ENCODE measurements around the gene DCAF5. TPM values are rescaled to one million over a fixed set of nuclear protein-coding genes. Genes with fewer than 3 reads are reported as not detected.
"Not testable (repeated sequence)": the region's sequence is repeated elsewhere in the genome, so short reads cannot be mapped to it uniquely, and the experiment has no call there.

The DCAF5 gene
- total RNA-seq, 4 donors from 2014 or later, result 34.9 to 67.6 (median 48.1) TPM

- Histone ChIP-seq H3K27me3 (no peaks in the 10 kb centered on the region), H3K4me1 (no peaks in the 10 kb centered on the region), H3K36me3 (peaks cover 46% of the 10 kb centered on the region), H3K9me3 (no peaks in the 10 kb centered on the region), H3K4me3 (no peak overlapping the region), H3K27ac (no peak overlapping the region)
- TF ChIP-seq EP300 (IDR thresholded peaks at IDR 0.05) (no peak), POLR2A (IDR thresholded peaks at IDR 0.05) (no peak), CTCF (IDR thresholded peaks at IDR 0.05) (no peak), POLR2AphosphoS5 (IDR thresholded peaks at IDR 0.05) (no peak)
- no peak for DNase-seq (ENCODE audit: low spot score in 2 of 2)
Observed at GRCh38 chr14:69077841-69078240, 75.1 kb downstream of the DCAF5 start.

GRCh38 chr14:69077185-69077584 is 75.7 kb downstream of the DCAF5 start:
- not testable (repeated sequence) for H3K4me1 ChIP-seq; DNase-seq (ENCODE audit: low spot score in 2 of 2); H3K4me3 ChIP-seq; H3K9me3 ChIP-seq; H3K27me3 ChIP-seq; H3K27ac ChIP-seq
- peaks cover 44% of the 10 kb centered on the region for H3K36me3 ChIP-seq
- WGBS, result 97% methylated on average over 5 of the region's 5 CpGs

- Histone ChIP-seq H3K36me3 (peaks cover 42% of the 10 kb centered on the region), H3K9me3 (no peaks in the 10 kb centered on the region), H3K4me3 (no peak overlapping the region), H3K27ac (no peak overlapping the region), H3K4me1 (no peaks in the 10 kb centered on the region), H3K27me3 (no peaks in the 10 kb centered on the region)
- no peak for DNase-seq (ENCODE audit: low spot score in 2 of 2)
- TF ChIP-seq POLR2AphosphoS5 (IDR thresholded peaks at IDR 0.05) (no peak), POLR2A (IDR thresholded peaks at IDR 0.05) (no peak), CTCF (IDR thresholded peaks at IDR 0.05) (no peak)
- 79% methylated on average over 3 of the region's 3 CpGs for WGBS
Observed at GRCh38 chr14:69076341-69076740, 76.6 kb downstream of the DCAF5 start.

- no peak for DNase-seq (ENCODE audit: low spot score in 2 of 2)
- H3K27me3 ChIP-seq, result no peaks in the 10 kb centered on the region
- H3K36me3 ChIP-seq, result peaks cover 49% of the 10 kb centered on the region
- TF ChIP-seq POLR2AphosphoS5 (IDR thresholded peaks at IDR 0.05), result no peak
- TF ChIP-seq POLR2A (IDR thresholded peaks at IDR 0.05), result no peak
- WGBS, result 47% methylated on average over 1 of the region's 1 CpG
- H3K27ac ChIP-seq, result peak overlapping the region; percentile 5
- peaks cover 4% of the 10 kb centered on the region for H3K4me1 ChIP-seq
- no peak overlapping the region for H3K4me3 ChIP-seq
- H3K9me3 ChIP-seq, result no peaks in the 10 kb centered on the region
Observed at GRCh38 chr14:69073915-69074314, 79.0 kb downstream of the DCAF5 start.

GRCh38 chr14:69073429-69073828 is 79.5 kb downstream of the DCAF5 start:
- Histone ChIP-seq H3K4me1 (peaks cover 8% of the 10 kb centered on the region), H3K27me3 (no peaks in the 10 kb centered on the region), H3K36me3 (peaks cover 49% of the 10 kb centered on the region), H3K27ac (no peak overlapping the region), H3K4me3 (no peak overlapping the region), H3K9me3 (no peaks in the 10 kb centered on the region)
- WGBS, result 88% methylated on average over 5 of the region's 5 CpGs
- DNase-seq (ENCODE audit: low spot score in 2 of 2), result no peak
- no peak for TF ChIP-seq CTCF (IDR thresholded peaks at IDR 0.05)
- no peak for TF ChIP-seq POLR2A (IDR thresholded peaks at IDR 0.05)
- TF ChIP-seq POLR2AphosphoS5 (IDR thresholded peaks at IDR 0.05), result no peak
- no peak for TF ChIP-seq EP300 (IDR thresholded peaks at IDR 0.05)

GRCh38 chr14:69072584-69072983 is 80.3 kb downstream of the DCAF5 start:
- TF ChIP-seq POLR2A (IDR thresholded peaks at IDR 0.05) (no peak), CTCF (IDR thresholded peaks at IDR 0.05) (no peak), POLR2AphosphoS5 (IDR thresholded peaks at IDR 0.05) (no peak), EP300 (IDR thresholded peaks at IDR 0.05) (no peak)
- H3K27ac ChIP-seq, result no peak overlapping the region
- peaks cover 49% of the 10 kb centered on the region for H3K36me3 ChIP-seq
- no peak for DNase-seq (ENCODE audit: low spot score in 2 of 2)
- H3K4me3 ChIP-seq, result no peak overlapping the region
- WGBS, result 83% methylated on average over 2 of the region's 2 CpGs
- H3K9me3 ChIP-seq, result no peaks in the 10 kb centered on the region
- no peaks in the 10 kb centered on the region for H3K27me3 ChIP-seq
- peaks cover 8% of the 10 kb centered on the region for H3K4me1 ChIP-seq
